Pancreas (tissue), 10 donors: ENCODE results near the gene CYS1. TPM values are rescaled to one million over a fixed set of nuclear protein-coding genes. Genes with fewer than 3 reads are reported as not detected.

Source experiments
- ATAC-seq, 4 donors: fragments of 200-7000 bp; cut with Tn5 transposase; one replicate each; pipeline versions ENCODE4 v1.8.0 to v1.9.1; 2020; ENCODE audit warnings: mild to moderate bottlenecking in 4 of 4, moderate library complexity in 4 of 4
- DNase-seq, 6 donors: peaks; one replicate each; pipeline ENCODE4 v3.0.0-alpha.2; 2020
- FAIRE-seq: peaks from 2 replicates; lab custom pipeline; 2012; peaks lifted over from hg19 to GRCh38; lab: Jason Lieb, UNC
- H3K27ac ChIP-seq, 4 donors: fragments of 200-600 bp; sonication (generic); 1 replicate in 3 of 4; 2 replicates in 1 of 4; pipeline versions ENCODE4 v1.5.0 to v1.8.0; 2020
- H3K27me3 ChIP-seq, 4 donors: fragments of 200-600 bp; one replicate each; pipeline ENCODE4 v1.8.0; 2021
- H3K36me3 ChIP-seq, 3 donors: fragments of 200-600 bp; sonication (generic) in 1 of 3; one replicate each; pipeline versions ENCODE4 v1.5.0 to v1.8.0; 2020 to 2021
- H3K4me1 ChIP-seq, 3 donors: fragments of 200-600 bp; one replicate each; pipeline ENCODE4 v1.8.0; 2021
- H3K4me3 ChIP-seq, 4 donors: fragments of 200-600 bp; sonication (generic) in 2 of 4; one replicate each; pipeline versions ENCODE4 v1.5.0 to v1.8.0; 2020 to 2021
- H3K9me3 ChIP-seq, 4 donors: fragments of 200-600 bp; one replicate each; pipeline ENCODE4 v1.8.0; 2021
- WGBS, 2 donors: extraction: QIAGEN DNeasy Blood & Tissue Kit; methylation state at CpG; one replicate each; pipeline ENCODE4 v1.1.7; 2013; 5-methylcytosine and 5-hydroxymethylcytosine counted together
- intact Hi-C, 3 donors: fragments of 100-400 bp; cut with DNase I; formaldehyde crosslinking; loops; one replicate each; pipeline versions ENCODE4 v1.11.1 to v1.14.2; 2022
- polyA plus RNA-seq, 2 donors: library from polyadenylated mRNA; stranded (reverse); fragments of 200-250 nt; gene quantifications; one replicate each; pipeline ENCODE4 v1.2.3, GENCODE V29; 2013
- total RNA-seq, 6 donors: library from RNA; stranded (reverse); fragmentation: NEBNext Ultra II Directional in 4 of 6; extraction: Animal tissue kit (Norgen Biotek cat#: 25700) in 4 of 6; gene quantifications; one replicate each; pipeline versions ENCODE4 v1.2.1 to v1.2.4, GENCODE V29; 2021 to 2023
- TF ChIP-seq, protein P1 (sequence below), 4 donors: fragments of 200-600 bp; sonication (generic) in 3 of 4; IDR thresholded peaks; one replicate each; pipeline versions ENCODE4 v1.5.0 to v1.8.0; 2021; ENCODE audit warnings: antibody characterized with exemption in 4 of 4
- donor health status: healthy with polysubstance abuse.
- donor health status: DM: no; HTN: no; CAD: no; lungs with moderate emphysema.
- donor health status: DM: no; HTN: no; CAD: no.
- donor health status: control.
- donor health status: control.
- donor health status: Bipolar disorder and iron deficiency.
- donor health status: DM: yes; HTN: yes; CAD: no.
- donor health status: DM: no; HTN: no; CAD: no.
- donor health status: DM: no; HTN: no; CAD: no.
- donor health status: DM: yes; HTN: yes; CAD: no.

Gene CYS1
- total and polyA plus RNA-seq, 8 donors: 18.9 to 51.3 (median 21.7) TPM

GRCh38 chr2:10057231-10058107 is 22.7 kb downstream of the CYS1 start:
- ATAC-seq (peak in 3 of 4 donors; percentile 18 to 70 (median 46)), DNase-seq (peak in 3 of 6 donors; percentile 54 to 76 (median 59)), FAIRE-seq (no peak)
- Histone ChIP-seq H3K27ac (peak overlapping the region; percentile 5 to 45 (median 36)), H3K9me3 (no peaks in the 10 kb centered on the region), H3K36me3 (peaks cover 0 to 27% (median under 1%) of the 10 kb centered on the region in 3 donors), H3K4me3 (no peak overlapping the region), H3K4me1 (peaks cover 7 to 18% (median 16%) of the 10 kb centered on the region in 3 donors), H3K27me3 (no peaks in the 10 kb centered on the region)
- TF ChIP-seq, protein P1, sequence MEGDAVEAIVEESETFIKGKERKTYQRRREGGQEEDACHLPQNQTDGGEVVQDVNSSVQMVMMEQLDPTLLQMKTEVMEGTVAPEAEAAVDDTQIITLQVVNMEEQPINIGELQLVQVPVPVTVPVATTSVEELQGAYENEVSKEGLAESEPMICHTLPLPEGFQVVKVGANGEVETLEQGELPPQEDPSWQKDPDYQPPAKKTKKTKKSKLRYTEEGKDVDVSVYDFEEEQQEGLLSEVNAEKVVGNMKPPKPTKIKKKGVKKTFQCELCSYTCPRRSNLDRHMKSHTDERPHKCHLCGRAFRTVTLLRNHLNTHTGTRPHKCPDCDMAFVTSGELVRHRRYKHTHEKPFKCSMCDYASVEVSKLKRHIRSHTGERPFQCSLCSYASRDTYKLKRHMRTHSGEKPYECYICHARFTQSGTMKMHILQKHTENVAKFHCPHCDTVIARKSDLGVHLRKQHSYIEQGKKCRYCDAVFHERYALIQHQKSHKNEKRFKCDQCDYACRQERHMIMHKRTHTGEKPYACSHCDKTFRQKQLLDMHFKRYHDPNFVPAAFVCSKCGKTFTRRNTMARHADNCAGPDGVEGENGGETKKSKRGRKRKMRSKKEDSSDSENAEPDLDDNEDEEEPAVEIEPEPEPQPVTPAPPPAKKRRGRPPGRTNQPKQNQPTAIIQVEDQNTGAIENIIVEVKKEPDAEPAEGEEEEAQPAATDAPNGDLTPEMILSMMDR (IDR thresholded peaks at IDR 0.05): no peak
- intact Hi-C loops: loop anchor here in 1 of 3 donors (10.0 kb wide), 1 partner anchor 253 kb away; no protein-coding TSS in a partner anchor
- WGBS, 2 donors: 51 to 68% methylated on average over 26 to 28 of the region's 28 CpGs

- intact Hi-C loops: loop anchor here in 1 of 3 donors (10.0 kb wide), 1 partner anchor 252 kb away; no protein-coding TSS in a partner anchor
- ATAC-seq: no peak
- no peaks in the 10 kb centered on the region for H3K27me3 ChIP-seq
- no peaks in the 10 kb centered on the region for H3K9me3 ChIP-seq
- peaks cover 0 to 37% (median 5%) of the 10 kb centered on the region in 3 donors for H3K36me3 ChIP-seq
- peak in 2 of 6 donors; percentile 17 to 39 for DNase-seq
- H3K4me3 ChIP-seq: no peak overlapping the region
- no peak for FAIRE-seq
- TF ChIP-seq, protein P1 (IDR thresholded peaks at IDR 0.05): no peak
- H3K4me1 ChIP-seq: peaks cover 7 to 18% (median 16%) of the 10 kb centered on the region in 3 donors
- H3K27ac ChIP-seq: no peak overlapping the region
- WGBS, 2 donors: 83 to 86% methylated on average over 11 of the region's 11 CpGs
Measured at GRCh38 chr2:10056439-10056838, 23.8 kb downstream of the CYS1 start.

GRCh38 chr2:10054976-10055375 is 25.2 kb downstream of the CYS1 start:
- Histone ChIP-seq H3K36me3 (peaks cover 0 to 43% (median 5%) of the 10 kb centered on the region in 3 donors), H3K27me3 (no peaks in the 10 kb centered on the region), H3K27ac (no peak overlapping the region), H3K4me3 (no peak overlapping the region), H3K4me1 (peaks cover 8 to 18% (median 16%) of the 10 kb centered on the region in 3 donors), H3K9me3 (no peaks in the 10 kb centered on the region)
- FAIRE-seq (no peak), DNase-seq (peak in 1 of 6 donors; percentile 35), ATAC-seq (no peak)
- intact Hi-C loops: loop anchor here in 1 of 3 donors (10.0 kb wide), 1 partner anchor 250 kb away; no protein-coding TSS in a partner anchor
- TF ChIP-seq, protein P1 (IDR thresholded peaks at IDR 0.05): no peak
- 85 to 93% methylated on average over 7 of the region's 7 CpGs for WGBS, 2 donors

- TF ChIP-seq, protein P1 (IDR thresholded peaks at IDR 0.05): no peak
- Histone ChIP-seq H3K9me3 (no peaks in the 10 kb centered on the region), H3K4me3 (no peak overlapping the region), H3K27me3 (no peaks in the 10 kb centered on the region), H3K4me1 (peaks cover 13 to 19% (median 16%) of the 10 kb centered on the region in 3 donors), H3K27ac (no peak overlapping the region), H3K36me3 (peaks cover 0 to 48% (median 6%) of the 10 kb centered on the region in 3 donors)
- 36 to 52% methylated on average over 7 of the region's 7 CpGs for WGBS, 2 donors
- ATAC-seq (no peak), FAIRE-seq (no peak), DNase-seq (no peak)
- intact Hi-C loops: loop anchor here in 1 of 3 donors (10.0 kb wide), 1 partner anchor 250 kb away; no protein-coding TSS in a partner anchor
Measured at GRCh38 chr2:10054424-10054823, 25.8 kb downstream of the CYS1 start.
